Activated T-cell treated with anti-CD3 and anti-CD28 coated beads, Interleukin-2, amount 50 U/mL, for 4 hours (primary cell): Measurements from ENCODE around the gene RASGEF1C. TPM values are rescaled to one million over a fixed set of nuclear protein-coding genes. Genes with fewer than 3 reads are reported as not detected.

Experiments used
- ATAC-seq, 2 donors: fragments of 200-7000 bp; cut with Tn5 transposase; one replicate each; pipeline ENCODE4 v1.10.0; 2021
- DNase-seq: peaks from one replicate; pipeline ENCODE4 v3.0.0-alpha.2; 2020
- H3K27me3 Mint-ChIP-seq: one replicate; pipeline ENCODE4 v1.8.0; 2021; ENCODE audit warnings: low read depth, mixed read lengths
- H3K36me3 Mint-ChIP-seq: one replicate; pipeline ENCODE4 v1.8.0; 2022; ENCODE audit warnings: mixed read lengths; ENCODE audit not compliant: insufficient read depth
- H3K4me1 Mint-ChIP-seq: one replicate; pipeline ENCODE4 v1.8.0; 2021; ENCODE audit warnings: low read depth, mixed read lengths
- H3K4me3 Mint-ChIP-seq: one replicate; pipeline ENCODE4 v1.8.0; 2021; ENCODE audit warnings: mild to moderate bottlenecking, moderate library complexity, mixed read lengths
- H3K9me3 Mint-ChIP-seq: one replicate; pipeline ENCODE4 v1.8.0; 2021; ENCODE audit warnings: mixed read lengths
- total RNA-seq, 3 donors: library from RNA; stranded (reverse); gene quantifications; one replicate each; pipeline ENCODE4 v1.2.1, GENCODE V29; 2021

Gene RASGEF1C
- total RNA-seq, 3 donors from 2014 or later = not detected

GRCh38 chr5:180168758-180169157 is 40.3 kb downstream of the RASGEF1C start:
- DNase-seq = no peak
- no peak for ATAC-seq
- Mint-ChIP-seq H3K4me3 (no peak overlapping the region), H3K9me3 (peaks cover 10% of the 10 kb centered on the region), H3K4me1 (no peaks in the 10 kb centered on the region), H3K36me3 (no peaks in the 10 kb centered on the region), H3K27me3 (peaks cover 20% of the 10 kb centered on the region)

GRCh38 chr5:180166176-180166575 is 42.8 kb downstream of the RASGEF1C start:
- Mint-ChIP-seq H3K27me3 (peaks cover 18% of the 10 kb centered on the region), H3K9me3 (peaks cover 11% of the 10 kb centered on the region), H3K4me1 (no peaks in the 10 kb centered on the region), H3K4me3 (no peak overlapping the region), H3K36me3 (no peaks in the 10 kb centered on the region)
- DNase-seq (no peak), ATAC-seq (no peak)

GRCh38 chr5:180162304-180162661 is 46.7 kb downstream of the RASGEF1C start:
- ATAC-seq = no peak
- Mint-ChIP-seq H3K36me3 (no peaks in the 10 kb centered on the region), H3K27me3 (peaks cover 10% of the 10 kb centered on the region), H3K4me1 (no peaks in the 10 kb centered on the region), H3K9me3 (peaks cover 11% of the 10 kb centered on the region), H3K4me3 (no peak overlapping the region)
- DNase-seq = no peak

GRCh38 chr5:180161420-180162303 is 47.3 kb downstream of the RASGEF1C start:
- Mint-ChIP-seq H3K9me3 (peaks cover 11% of the 10 kb centered on the region), H3K27me3 (peaks cover 10% of the 10 kb centered on the region), H3K4me3 (no peak overlapping the region), H3K36me3 (no peaks in the 10 kb centered on the region), H3K4me1 (no peaks in the 10 kb centered on the region)
- ATAC-seq (no peak), DNase-seq (no peak)

GRCh38 chr5:180160789-180161188 is 48.2 kb downstream of the RASGEF1C start:
- no peaks in the 10 kb centered on the region for H3K36me3 Mint-ChIP-seq
- DNase-seq (no peak), ATAC-seq (no peak)
- peaks cover 11% of the 10 kb centered on the region for H3K9me3 Mint-ChIP-seq
- peaks cover 14% of the 10 kb centered on the region for H3K27me3 Mint-ChIP-seq
- no peak overlapping the region for H3K4me3 Mint-ChIP-seq
- no peaks in the 10 kb centered on the region for H3K4me1 Mint-ChIP-seq

GRCh38 chr5:180160215-180160614 is 48.8 kb downstream of the RASGEF1C start:
- H3K4me3 Mint-ChIP-seq = no peak overlapping the region
- H3K4me1 Mint-ChIP-seq = no peaks in the 10 kb centered on the region
- H3K9me3 Mint-ChIP-seq = peaks cover 11% of the 10 kb centered on the region
- ATAC-seq = no peak
- no peaks in the 10 kb centered on the region for H3K36me3 Mint-ChIP-seq
- no peak for DNase-seq
- peaks cover 15% of the 10 kb centered on the region for H3K27me3 Mint-ChIP-seq

- ATAC-seq (no peak), DNase-seq (no peak)
- Mint-ChIP-seq H3K4me3 (no peak overlapping the region), H3K27me3 (peaks cover 13% of the 10 kb centered on the region), H3K9me3 (peaks cover 9% of the 10 kb centered on the region), H3K4me1 (no peaks in the 10 kb centered on the region), H3K36me3 (no peaks in the 10 kb centered on the region)
Measured at GRCh38 chr5:180159756-180160155, 49.3 kb downstream of the RASGEF1C start.

GRCh38 chr5:180157866-180158265 is 51.1 kb downstream of the RASGEF1C start:
- Mint-ChIP-seq H3K36me3 (no peaks in the 10 kb centered on the region), H3K4me3 (no peak overlapping the region), H3K9me3 (no peaks in the 10 kb centered on the region), H3K27me3 (peaks cover 12% of the 10 kb centered on the region), H3K4me1 (no peaks in the 10 kb centered on the region)
- ATAC-seq (no peak), DNase-seq (no peak)

GRCh38 chr5:180156141-180156540 is 52.9 kb downstream of the RASGEF1C start:
- Mint-ChIP-seq H3K27me3 (peaks cover 12% of the 10 kb centered on the region), H3K36me3 (no peaks in the 10 kb centered on the region), H3K4me3 (no peak overlapping the region), H3K9me3 (no peaks in the 10 kb centered on the region), H3K4me1 (no peaks in the 10 kb centered on the region)
- ATAC-seq (no peak), DNase-seq (no peak)

GRCh38 chr5:180155365-180155926 is 53.6 kb downstream of the RASGEF1C start:
- Mint-ChIP-seq H3K36me3 (no peaks in the 10 kb centered on the region), H3K27me3 (peaks cover 8% of the 10 kb centered on the region), H3K4me3 (no peak overlapping the region), H3K4me1 (no peaks in the 10 kb centered on the region), H3K9me3 (no peaks in the 10 kb centered on the region)
- no peak for ATAC-seq
- DNase-seq = no peak

- ATAC-seq (no peak), DNase-seq (no peak)
- Mint-ChIP-seq H3K27me3 (peaks cover 12% of the 10 kb centered on the region), H3K9me3 (peaks cover 5% of the 10 kb centered on the region), H3K4me1 (no peaks in the 10 kb centered on the region), H3K36me3 (no peaks in the 10 kb centered on the region), H3K4me3 (no peak overlapping the region)
Measured at GRCh38 chr5:180154821-180155364, 54.1 kb downstream of the RASGEF1C start.

GRCh38 chr5:180153991-180154390 is 55.0 kb downstream of the RASGEF1C start:
- Mint-ChIP-seq H3K36me3 (no peaks in the 10 kb centered on the region), H3K9me3 (peaks cover 7% of the 10 kb centered on the region), H3K4me3 (no peak overlapping the region), H3K4me1 (no peaks in the 10 kb centered on the region), H3K27me3 (peaks cover 15% of the 10 kb centered on the region)
- no peak for DNase-seq
- no peak for ATAC-seq

- Mint-ChIP-seq H3K9me3 (peaks cover 13% of the 10 kb centered on the region), H3K27me3 (peaks cover 15% of the 10 kb centered on the region), H3K4me3 (no peak overlapping the region), H3K4me1 (no peaks in the 10 kb centered on the region), H3K36me3 (no peaks in the 10 kb centered on the region)
- ATAC-seq = no peak
- DNase-seq = no peak
Measured at GRCh38 chr5:180153099-180153498, 55.9 kb downstream of the RASGEF1C start.

- Mint-ChIP-seq H3K9me3 (peaks cover 17% of the 10 kb centered on the region), H3K4me1 (no peaks in the 10 kb centered on the region), H3K36me3 (no peaks in the 10 kb centered on the region), H3K27me3 (peaks cover 14% of the 10 kb centered on the region), H3K4me3 (no peak overlapping the region)
- ATAC-seq (no peak), DNase-seq (no peak)
Measured at GRCh38 chr5:180143656-180144364, 65.2 kb downstream of the RASGEF1C start.
